Measurements from ENCODE around the gene PDE4D.

DNA sequence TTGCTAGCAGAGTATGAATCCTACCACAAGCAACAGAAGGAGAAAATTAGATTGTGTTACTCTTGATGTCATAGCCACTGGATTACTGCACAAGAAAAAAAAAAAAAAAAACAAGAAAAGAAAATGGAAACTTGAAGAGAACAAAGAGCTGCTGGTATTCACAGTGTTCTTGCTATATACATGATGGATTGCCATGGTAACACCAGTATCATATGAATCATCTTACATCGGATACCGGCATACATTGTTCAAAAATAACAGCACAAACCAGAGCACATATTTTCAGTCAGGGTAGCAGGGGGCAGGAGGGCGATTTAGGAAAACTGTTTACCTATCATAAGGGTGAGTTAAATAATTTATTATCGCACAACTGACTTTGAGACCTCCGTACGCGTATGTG lies 472.9 kb downstream of the PDE4D start:
- TF ChIP-seq, protein P1, sequence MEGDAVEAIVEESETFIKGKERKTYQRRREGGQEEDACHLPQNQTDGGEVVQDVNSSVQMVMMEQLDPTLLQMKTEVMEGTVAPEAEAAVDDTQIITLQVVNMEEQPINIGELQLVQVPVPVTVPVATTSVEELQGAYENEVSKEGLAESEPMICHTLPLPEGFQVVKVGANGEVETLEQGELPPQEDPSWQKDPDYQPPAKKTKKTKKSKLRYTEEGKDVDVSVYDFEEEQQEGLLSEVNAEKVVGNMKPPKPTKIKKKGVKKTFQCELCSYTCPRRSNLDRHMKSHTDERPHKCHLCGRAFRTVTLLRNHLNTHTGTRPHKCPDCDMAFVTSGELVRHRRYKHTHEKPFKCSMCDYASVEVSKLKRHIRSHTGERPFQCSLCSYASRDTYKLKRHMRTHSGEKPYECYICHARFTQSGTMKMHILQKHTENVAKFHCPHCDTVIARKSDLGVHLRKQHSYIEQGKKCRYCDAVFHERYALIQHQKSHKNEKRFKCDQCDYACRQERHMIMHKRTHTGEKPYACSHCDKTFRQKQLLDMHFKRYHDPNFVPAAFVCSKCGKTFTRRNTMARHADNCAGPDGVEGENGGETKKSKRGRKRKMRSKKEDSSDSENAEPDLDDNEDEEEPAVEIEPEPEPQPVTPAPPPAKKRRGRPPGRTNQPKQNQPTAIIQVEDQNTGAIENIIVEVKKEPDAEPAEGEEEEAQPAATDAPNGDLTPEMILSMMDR (conservative IDR thresholded peaks at IDR 0.05; ENCODE audit: low read length) = no peak
- TF ChIP-seq EZH2phosphoT487 (IDR thresholded peaks at IDR 0.05; ENCODE audit: borderline replicate concordance, low read depth, low read length) = no peak
